IPS-NIHi7 (cell line): ENCODE results near the gene CRTAP.
"Not testable (repeated sequence)": the region's sequence is repeated elsewhere in the genome, so short reads cannot be mapped to it uniquely, and the experiment has no call there.

ENCODE experiments used
- DNase-seq: peaks from one replicate; pipeline ENCODE4 v3.0.0; 2012; ENCODE audit warnings: mixed read lengths; ENCODE audit errors: extremely low spot score

The CRTAP gene

GRCh38 chr3:33141006-33141405, 27.2 kb downstream of the CRTAP start:
- DNase-seq: no peak

GRCh38 chr3:33144433-33144832, 30.6 kb downstream of the CRTAP start:
- peak; percentile 89 for DNase-seq

- no peak for DNase-seq
Measured at GRCh38 chr3:33145221-33145900, 31.5 kb downstream of the CRTAP start.

GRCh38 chr3:33145901-33146580, 32.2 kb downstream of the CRTAP start:
- no peak for DNase-seq

- DNase-seq: no peak
Measured at GRCh38 chr3:33146791-33147445, 33.1 kb downstream of the CRTAP start.

- no peak for DNase-seq
Measured at GRCh38 chr3:33149342-33149741, 35.5 kb downstream of the CRTAP start.

- DNase-seq: no peak
Measured at GRCh38 chr3:33152363-33153360, 38.8 kb downstream of the CRTAP start.

DNA sequence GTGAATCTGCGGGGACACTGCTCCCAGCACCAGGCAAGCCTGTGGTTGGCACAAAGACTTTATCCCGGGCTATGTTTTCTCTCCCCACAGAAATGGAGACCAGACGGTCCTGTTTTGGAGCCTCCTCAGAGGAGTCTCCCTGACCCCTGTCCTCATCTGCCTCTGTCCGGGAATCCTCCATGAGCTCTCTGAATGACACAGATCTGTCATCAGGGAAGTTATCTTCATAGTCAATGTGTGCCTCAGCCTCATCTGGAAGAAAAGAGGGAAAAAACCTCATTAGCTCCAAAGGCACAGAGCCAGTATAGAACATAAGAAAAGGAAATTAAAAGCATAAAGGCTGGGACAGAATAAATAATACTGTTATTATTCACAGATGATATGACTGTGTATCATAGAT, 40.0 kb downstream of the CRTAP start:
- no peak for DNase-seq

DNA sequence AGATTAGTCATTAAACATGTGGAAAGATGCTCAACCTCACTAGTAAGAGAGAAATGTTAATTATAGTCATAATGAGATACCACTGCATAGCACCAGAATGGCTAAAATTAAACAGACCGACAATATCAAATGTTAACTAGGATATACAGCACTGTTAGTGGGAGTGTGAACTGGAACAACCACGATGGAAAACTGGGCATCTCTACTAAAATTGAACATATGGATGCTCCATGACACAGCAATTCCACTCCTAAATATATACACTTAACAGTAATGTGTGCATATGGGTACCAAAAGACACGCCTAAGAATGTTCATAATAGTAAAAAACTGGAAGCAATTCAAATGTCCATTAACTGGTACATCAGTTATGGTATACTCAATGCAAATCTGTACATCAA, 41.5 kb downstream of the CRTAP start:
- no peak for DNase-seq

DNA sequence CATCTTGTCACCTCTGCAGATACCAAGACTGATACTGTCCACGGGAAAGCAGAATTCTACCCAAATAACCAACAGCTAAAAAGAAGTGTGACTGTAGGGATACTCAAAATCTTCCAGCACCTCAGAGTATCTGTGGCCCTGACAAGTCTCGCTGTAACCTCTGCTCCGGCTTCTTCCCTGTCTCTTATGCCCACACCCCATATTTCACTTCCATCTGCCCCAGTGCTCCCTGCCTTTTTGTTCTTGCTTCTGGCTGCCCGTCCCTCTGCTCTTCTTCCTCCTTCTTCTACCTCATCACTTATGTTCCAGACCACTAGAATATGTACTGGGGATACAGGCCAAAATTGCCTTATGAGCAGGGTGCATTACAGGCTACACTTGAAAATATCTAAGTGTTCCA, 45.4 kb downstream of the CRTAP start:
- DNase-seq: no peak

- DNase-seq: no peak
Measured at GRCh38 chr3:33159981-33160380, 46.2 kb downstream of the CRTAP start.

GRCh38 chr3:33162621-33163020, 48.8 kb downstream of the CRTAP start:
- DNase-seq: not testable (repeated sequence)

- DNase-seq: no peak
Measured at GRCh38 chr3:33165372-33165771, 51.6 kb downstream of the CRTAP start.

DNA sequence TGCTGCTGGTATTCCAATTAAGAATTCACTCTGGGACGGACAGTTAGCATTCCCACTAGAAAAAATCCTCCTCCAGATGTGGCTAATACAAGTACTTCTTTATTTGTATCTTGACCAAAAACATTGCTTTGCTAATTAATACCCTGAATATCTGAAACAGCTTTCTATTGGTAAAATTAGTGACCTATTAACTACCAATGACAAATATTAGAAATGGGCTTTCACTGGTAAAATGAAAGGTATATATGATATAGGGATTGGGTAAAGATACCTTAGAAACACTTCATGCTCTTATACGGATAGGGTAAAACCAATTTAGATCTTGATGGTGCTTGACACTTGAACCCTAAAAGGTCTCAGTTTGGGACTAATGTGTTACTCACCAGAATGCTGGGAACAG, 52.3 kb downstream of the CRTAP start:
- DNase-seq: no peak

GRCh38 chr3:33167284-33167683, 53.5 kb downstream of the CRTAP start:
- no peak for DNase-seq

DNA sequence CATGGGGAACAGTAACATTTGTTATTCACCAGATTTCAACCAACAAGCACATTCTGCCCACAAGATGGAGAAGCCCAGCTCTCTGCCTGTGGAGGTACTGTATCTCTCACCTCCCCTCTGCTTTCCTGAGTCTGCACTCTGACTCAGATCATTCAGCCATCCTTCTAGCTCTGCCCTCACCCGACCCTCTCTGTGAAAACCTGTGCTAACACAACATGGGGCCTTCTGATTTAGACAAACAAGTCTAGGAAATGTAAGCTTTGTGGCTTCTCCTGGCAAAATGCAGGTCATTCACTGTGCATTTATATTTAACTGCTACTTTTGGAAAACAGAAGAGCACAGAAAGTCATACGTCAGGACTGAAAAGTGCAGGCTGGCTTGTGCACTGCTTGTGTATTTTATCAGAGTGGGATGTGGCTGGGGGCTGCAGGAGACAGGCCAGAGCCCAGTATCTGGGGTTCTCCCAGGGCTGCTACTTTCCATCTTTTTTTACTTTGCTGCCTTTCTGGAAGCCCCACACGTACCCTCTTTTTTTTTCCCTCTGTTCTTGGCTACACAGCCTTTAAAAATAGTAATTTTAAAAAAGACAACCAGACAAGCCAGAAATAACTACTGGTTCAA, 54.0 kb downstream of the CRTAP start:
- no peak for DNase-seq

GRCh38 chr3:33170531-33170930, 56.7 kb downstream of the CRTAP start:
- no peak for DNase-seq

DNA sequence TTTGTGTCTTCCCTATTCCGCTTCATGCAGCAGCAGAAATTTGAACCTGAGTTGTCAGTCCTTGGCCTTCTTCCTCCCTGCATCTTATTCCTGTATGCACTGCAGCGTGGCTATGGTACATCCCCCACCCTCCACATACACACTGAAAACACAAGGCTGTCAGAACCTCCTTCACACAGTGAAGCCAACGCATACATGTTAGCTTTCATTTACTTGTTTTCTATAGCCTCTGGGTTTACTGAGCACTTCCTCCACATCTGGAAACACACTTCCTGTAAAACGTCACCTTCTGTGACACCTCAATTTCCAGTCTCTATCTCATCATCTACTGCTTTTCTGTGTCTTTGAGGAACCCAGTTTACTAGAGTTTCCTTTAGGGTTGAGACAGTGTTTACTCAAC, 57.8 kb downstream of the CRTAP start:
- DNase-seq: no peak

DNA sequence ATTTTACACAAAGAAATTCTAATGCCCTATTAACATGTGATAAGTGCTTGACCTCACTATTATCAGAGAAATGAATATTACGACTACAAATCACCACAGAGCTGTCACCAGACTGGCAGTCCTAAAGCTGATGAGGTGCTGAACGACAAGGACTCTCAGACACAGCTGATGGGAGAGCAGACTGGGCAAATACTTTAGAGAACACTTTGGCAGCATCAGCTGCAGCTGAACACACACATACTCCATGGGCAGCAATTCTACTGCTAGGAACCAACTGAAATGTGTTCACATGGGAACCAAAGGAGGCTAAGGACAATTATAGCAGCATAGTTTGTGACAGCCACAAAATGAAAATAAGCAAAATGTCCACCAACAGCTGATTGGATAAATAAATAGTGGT, 59.3 kb downstream of the CRTAP start:
- DNase-seq: no peak

GRCh38 chr3:33173672-33174071, 59.9 kb downstream of the CRTAP start:
- no peak for DNase-seq

DNA sequence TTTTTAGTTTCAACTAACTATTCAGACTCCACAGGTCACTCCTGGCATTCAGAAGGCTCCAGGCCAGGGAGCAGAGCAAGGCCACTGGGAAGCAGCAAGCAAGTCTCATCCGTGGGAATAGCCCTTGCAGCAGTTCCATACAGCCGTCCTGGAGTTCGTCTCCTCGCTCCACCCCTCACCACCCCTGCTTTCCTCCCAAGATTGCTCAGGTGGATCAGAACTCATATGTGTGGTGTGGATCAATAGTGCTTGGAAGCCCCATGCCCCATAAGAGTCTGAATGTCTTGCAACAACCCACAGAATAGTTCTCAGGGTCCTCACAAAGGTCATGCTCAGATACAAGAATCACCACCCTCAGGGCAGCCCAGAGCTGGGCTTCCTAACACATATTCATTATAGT, 60.3 kb downstream of the CRTAP start:
- DNase-seq: no peak
